ENCODE results near the gene TMCC3.

TMCC3 gene

DNA sequence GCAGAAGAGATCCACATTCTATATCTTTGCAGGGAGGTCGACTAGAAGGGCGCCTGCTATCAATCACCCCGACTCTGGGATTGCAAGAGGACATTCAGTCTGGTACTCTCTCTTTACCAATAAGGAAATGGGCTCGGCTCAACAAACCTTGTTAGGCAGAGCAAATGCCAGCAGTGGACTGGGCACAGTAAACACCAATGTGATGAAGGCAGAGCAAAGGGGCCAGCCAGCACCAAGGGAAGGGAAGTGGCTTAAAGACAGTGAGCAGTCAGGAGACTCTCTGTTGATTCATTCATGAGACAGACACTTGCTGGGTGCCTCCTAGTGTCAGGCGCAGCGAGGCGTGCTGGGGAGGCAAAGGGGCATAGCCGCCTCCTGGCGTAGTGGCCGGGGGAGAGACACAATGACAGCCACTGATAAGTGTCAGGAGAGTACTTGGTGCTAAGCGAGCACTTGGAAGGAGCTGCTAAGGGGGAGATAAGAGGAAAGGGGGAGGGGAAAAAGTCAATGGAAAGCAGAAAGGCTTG lies 34.1 kb downstream of the TMCC3 start:
- no peaks in the 10 kb centered on the region for H3K27me3 ChIP-seq (ENCODE audit: insufficient read depth, low read length)
- no peaks in the 10 kb centered on the region for H3K9me2 ChIP-seq (ENCODE audit: low read depth, low read length)
- H4K20me1 ChIP-seq (ENCODE audit: insufficient read depth, low read length): no peaks in the 10 kb centered on the region
- H3K4me1 ChIP-seq (ENCODE audit: insufficient read depth, low read length, severe bottlenecking): no peaks in the 10 kb centered on the region
- no peaks in the 10 kb centered on the region for H3K9me3 ChIP-seq (ENCODE audit: low read length)
- no peaks in the 10 kb centered on the region for H3F3A ChIP-seq (ENCODE audit: insufficient read depth, low read length)
- no peak overlapping the region for H3K4me3 ChIP-seq (ENCODE audit: low read depth, low read length, poor library complexity, severe bottlenecking)
- H3K4me2 ChIP-seq (ENCODE audit: low read length): no peak overlapping the region
- H2AFZ ChIP-seq (ENCODE audit: low read length): no peak overlapping the region
- no peaks in the 10 kb centered on the region for H3K79me2 ChIP-seq (ENCODE audit: insufficient read depth, low read length)
- H3K9ac ChIP-seq (ENCODE audit: low read length): no peak overlapping the region
- no peak overlapping the region for H3K27ac ChIP-seq (ENCODE audit: low read depth, low read length, poor library complexity, severe bottlenecking)
- TF ChIP-seq CTCF (IDR thresholded peaks at IDR 0.05; ENCODE audit: low read length) (no peak), EZH2 (IDR thresholded peaks at IDR 0.05; ENCODE audit: borderline replicate concordance, low read length) (no peak)
- no peaks in the 10 kb centered on the region for H3K36me3 ChIP-seq (ENCODE audit: insufficient read depth, low read length)

DNA sequence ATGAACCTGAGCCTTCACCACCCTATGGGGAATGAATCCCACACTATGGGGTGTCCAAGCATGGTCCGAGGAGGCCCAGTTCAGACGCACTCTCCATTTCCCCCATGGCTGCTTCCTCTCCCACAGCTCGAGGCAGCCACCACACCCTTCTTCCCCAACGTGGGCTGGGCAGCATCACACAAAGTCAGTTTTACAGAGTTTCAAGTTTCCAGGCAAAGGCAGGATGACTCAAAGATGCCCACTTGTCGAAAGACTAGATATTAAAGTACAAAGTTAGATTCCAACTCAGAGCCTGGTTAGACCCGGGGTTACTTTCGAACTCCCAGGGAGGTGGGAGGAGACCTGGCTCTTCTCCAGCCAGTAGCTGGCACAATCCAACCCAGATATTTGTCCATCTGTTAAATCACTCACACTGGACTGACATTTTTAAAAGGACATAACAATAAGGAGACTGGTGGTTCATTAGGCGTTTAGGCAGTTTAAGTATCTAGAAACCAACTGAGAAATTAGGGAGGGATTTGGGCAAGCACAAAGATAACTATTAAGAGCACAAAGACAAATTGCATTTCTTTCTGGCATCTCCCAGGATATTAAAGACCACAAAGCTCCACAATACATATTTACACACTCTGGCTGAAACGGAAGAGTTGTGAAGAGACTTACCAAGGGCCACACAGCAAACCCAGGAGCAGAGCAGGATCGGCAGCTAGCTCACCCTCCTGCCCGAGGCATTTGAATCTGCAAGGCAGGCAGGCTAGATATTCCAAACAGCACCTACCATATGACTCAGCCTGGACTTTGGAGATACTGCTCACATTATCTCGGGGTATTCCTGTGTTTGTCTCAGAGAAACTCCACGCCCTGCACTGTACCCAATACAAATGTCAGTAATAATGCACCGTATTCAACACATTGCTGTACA lies 34.8 kb downstream of the TMCC3 start:
- no peaks in the 10 kb centered on the region for H3F3A ChIP-seq (ENCODE audit: insufficient read depth, low read length)
- H3K9me3 ChIP-seq (ENCODE audit: low read length): no peaks in the 10 kb centered on the region
- no peaks in the 10 kb centered on the region for H3K27me3 ChIP-seq (ENCODE audit: insufficient read depth, low read length)
- H3K79me2 ChIP-seq (ENCODE audit: insufficient read depth, low read length): no peaks in the 10 kb centered on the region
- no peaks in the 10 kb centered on the region for H4K20me1 ChIP-seq (ENCODE audit: insufficient read depth, low read length)
- H3K9me2 ChIP-seq (ENCODE audit: low read depth, low read length): no peaks in the 10 kb centered on the region
- TF ChIP-seq EZH2 (IDR thresholded peaks at IDR 0.05; ENCODE audit: borderline replicate concordance, low read length) (no peak), CTCF (IDR thresholded peaks at IDR 0.05; ENCODE audit: low read length) (no peak)
- H3K27ac ChIP-seq (ENCODE audit: low read depth, low read length, poor library complexity, severe bottlenecking): no peak overlapping the region
- no peaks in the 10 kb centered on the region for H3K4me1 ChIP-seq (ENCODE audit: insufficient read depth, low read length, severe bottlenecking)
- no peak overlapping the region for H2AFZ ChIP-seq (ENCODE audit: low read length)
- no peak overlapping the region for H3K9ac ChIP-seq (ENCODE audit: low read length)
- H3K4me3 ChIP-seq (ENCODE audit: low read depth, low read length, poor library complexity, severe bottlenecking): no peak overlapping the region
- H3K36me3 ChIP-seq (ENCODE audit: insufficient read depth, low read length): no peaks in the 10 kb centered on the region
- no peak overlapping the region for H3K4me2 ChIP-seq (ENCODE audit: low read length)

DNA sequence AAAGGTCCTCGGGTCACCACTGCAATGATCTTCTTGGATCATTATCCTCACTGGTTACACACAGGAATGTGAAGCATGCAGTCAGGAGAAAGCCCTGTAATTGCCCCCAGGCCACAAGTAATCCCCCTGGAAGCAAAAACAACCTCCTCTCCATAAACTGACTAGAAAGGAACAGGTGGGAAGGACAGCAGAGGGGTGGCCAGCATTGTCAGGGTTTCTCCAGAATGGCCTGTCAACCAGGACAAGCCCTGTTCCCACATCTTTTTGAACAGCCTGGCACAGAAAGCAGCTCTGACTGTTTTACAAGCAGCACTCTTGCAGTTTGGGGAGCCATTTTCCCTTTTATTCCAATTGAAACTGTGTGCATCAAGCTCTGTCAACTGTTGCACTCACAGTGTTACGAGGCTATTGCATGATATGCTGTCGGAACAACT lies 36.1 kb downstream of the TMCC3 start:
- H3K9me3 ChIP-seq (ENCODE audit: low read length): no peaks in the 10 kb centered on the region
- H2AFZ ChIP-seq (ENCODE audit: low read length): no peak overlapping the region
- H3K4me3 ChIP-seq (ENCODE audit: low read depth, low read length, poor library complexity, severe bottlenecking): no peak overlapping the region
- no peaks in the 10 kb centered on the region for H3K27me3 ChIP-seq (ENCODE audit: insufficient read depth, low read length)
- no peak overlapping the region for H3K4me2 ChIP-seq (ENCODE audit: low read length)
- H3K79me2 ChIP-seq (ENCODE audit: insufficient read depth, low read length): no peaks in the 10 kb centered on the region
- TF ChIP-seq CTCF (IDR thresholded peaks at IDR 0.05; ENCODE audit: low read length): no peak
- no peak for TF ChIP-seq EZH2 (IDR thresholded peaks at IDR 0.05; ENCODE audit: borderline replicate concordance, low read length)
- no peaks in the 10 kb centered on the region for H3K9me2 ChIP-seq (ENCODE audit: low read depth, low read length)
- no peaks in the 10 kb centered on the region for H3F3A ChIP-seq (ENCODE audit: insufficient read depth, low read length)
- H3K4me1 ChIP-seq (ENCODE audit: insufficient read depth, low read length, severe bottlenecking): no peaks in the 10 kb centered on the region
- H3K27ac ChIP-seq (ENCODE audit: low read depth, low read length, poor library complexity, severe bottlenecking): no peak overlapping the region
- no peak overlapping the region for H3K9ac ChIP-seq (ENCODE audit: low read length)
- no peaks in the 10 kb centered on the region for H4K20me1 ChIP-seq (ENCODE audit: insufficient read depth, low read length)
- no peaks in the 10 kb centered on the region for H3K36me3 ChIP-seq (ENCODE audit: insufficient read depth, low read length)

Data from OCI-LY1 (cell line).